EH (cell line): ENCODE results near the gene KRT33B.
"Not testable (repeated sequence)": the region's sequence is repeated elsewhere in the genome, so short reads cannot be mapped to it uniquely, and the experiment has no call there.

Experiments used
- DNase-seq: peaks from one replicate; pipeline ENCODE4 v3.0.0-alpha.2; 2015; ENCODE audit warnings: low read depth

The KRT33B gene

DNA sequence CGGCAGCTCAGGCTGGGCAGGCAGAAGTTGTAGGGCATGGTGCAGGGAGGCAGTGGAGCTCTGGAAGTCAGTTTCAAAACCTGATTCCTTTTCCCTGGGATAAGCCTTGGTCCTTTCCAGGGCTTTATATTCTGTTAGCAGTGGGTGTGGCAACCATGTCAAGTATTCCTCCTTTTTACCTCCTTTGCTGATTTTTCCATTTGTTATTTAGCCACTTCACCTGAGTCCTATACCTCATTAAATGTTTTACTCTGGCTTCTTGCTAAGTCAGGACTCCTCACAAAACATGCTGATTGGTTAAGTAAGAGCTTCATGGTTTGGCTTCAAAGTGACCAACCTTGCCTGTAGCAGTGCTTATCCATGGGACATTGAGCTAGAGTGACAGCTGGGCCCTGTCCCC lies at the start of gene KRT33B:
KRT33B (minus strand) TSS at position 101 of the 400 bp plus-strand sequence; CDS start at position 38, 63 bp downstream.
- no peak for DNase-seq

DNA sequence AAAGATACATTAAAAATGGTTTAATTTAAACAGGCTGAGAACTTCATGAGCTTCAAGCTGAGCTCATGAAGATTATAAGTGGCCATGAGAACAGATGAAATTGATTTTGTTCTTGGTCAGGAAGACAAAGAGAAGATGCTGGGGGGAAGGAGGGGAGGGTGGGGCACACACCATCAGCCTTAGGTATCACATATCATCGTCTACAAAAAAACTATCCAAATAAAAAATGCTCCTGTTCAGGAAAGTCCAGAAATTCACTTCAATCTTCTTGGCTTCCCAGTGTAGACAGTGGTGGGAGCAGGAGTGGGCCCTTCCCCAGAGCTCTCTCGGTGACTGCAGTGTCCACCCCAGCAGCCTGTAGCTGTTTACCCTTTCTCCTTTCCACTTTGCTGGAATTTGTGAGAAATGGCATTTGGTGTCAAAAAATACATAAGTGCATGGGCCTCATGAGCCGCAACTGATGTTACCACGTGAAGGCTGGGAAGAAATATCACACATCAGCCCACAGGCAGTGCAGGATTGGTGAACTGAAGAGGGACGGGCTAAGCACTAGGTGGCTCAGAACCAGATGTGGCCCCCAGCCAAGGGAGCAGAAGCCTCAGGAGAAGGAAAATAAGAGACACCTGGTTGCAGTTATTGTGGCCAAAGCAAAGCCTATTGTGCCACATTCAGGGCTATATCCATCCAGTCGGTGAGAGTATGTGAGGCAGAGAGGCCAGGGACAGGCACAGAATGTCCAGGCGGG lies 48.7 kb upstream of the KRT33B start:
- DNase-seq: no peak

DNA sequence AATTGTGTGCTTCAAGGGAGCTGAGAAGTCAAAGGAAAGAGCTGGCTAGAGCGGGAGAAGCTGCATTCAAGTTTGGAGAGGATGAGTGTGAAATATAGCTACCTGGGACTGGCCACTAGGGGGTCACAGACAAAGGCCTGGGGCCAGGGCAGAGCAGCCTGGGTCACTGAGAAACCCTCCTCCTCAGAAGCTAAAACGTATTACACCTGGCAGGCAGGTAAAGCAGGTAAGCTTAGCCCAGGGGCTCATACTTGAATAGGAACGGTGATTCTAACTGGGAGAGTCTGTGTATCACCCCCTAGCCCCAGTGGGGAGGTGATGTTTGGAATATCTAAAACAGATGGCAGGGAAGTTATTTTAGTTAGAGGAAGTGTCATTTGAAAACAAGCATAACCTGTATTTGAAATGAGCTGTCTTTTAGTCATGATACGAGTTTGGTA lies 48.0 kb upstream of the KRT33B start:
- peak; percentile 45 for DNase-seq

DNA sequence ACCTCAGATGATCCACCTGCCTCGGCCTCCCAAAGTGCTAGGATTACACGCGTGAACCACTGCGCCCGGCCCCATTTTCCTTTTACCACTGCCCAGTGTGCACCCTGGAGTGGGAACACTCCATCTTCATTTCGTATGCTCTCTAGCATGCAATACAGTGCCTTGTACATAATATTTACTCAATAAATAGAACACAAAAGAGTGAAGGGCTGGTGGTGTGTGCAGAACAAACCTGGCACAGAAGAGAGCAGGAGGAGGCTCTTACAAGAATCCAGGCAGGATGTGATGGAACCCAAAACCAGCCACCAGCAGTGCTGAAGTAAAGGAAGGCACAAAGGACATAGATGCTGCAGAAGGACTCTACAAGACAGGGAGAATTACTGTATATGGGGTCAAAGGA lies 47.5 kb upstream of the KRT33B start:
- no peak for DNase-seq

DNA sequence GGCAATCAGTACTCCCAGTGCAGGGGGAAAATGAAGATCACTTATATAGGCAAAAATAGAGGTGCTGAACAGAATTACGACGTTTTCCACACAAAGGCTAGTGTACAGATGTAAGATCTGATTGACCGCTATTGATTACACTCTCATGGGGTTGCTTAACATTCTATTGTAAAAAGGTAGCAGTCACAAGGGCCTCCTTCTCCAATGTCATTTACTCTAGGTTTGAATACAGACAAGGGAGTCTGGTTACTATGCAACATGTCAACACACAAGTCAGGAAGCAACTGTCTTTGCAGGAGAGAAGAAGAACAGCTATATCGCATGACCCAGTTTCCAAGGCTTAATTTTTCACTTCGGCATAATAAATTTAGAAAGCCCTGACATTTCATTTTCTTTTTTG lies 46.9 kb upstream of the KRT33B start:
- peak; percentile 25 for DNase-seq

DNA sequence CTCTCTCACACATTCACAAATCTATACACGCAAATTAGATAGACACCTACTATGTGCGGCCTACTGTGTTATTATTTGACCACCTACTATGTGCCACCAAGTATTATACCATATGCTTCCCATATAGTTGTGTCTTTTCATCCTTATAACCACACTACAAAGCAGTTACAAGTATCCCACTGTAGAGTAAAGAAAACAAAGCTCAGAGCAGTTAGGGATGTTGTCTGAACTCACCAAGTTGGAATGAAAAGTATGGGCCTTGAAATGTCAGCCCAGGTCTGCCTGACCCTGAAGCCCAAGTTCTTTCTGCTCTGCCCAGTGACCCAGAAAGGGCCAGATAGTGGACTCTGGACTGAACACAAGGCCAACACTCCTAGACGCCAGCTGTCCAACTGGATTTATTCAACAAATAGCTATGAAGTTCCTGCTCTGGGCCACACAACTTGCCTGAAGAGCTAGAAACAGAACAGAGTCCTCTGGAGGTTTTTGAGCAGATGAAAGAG lies 46.3 kb upstream of the KRT33B start:
- peak; percentile 88 for DNase-seq

DNA sequence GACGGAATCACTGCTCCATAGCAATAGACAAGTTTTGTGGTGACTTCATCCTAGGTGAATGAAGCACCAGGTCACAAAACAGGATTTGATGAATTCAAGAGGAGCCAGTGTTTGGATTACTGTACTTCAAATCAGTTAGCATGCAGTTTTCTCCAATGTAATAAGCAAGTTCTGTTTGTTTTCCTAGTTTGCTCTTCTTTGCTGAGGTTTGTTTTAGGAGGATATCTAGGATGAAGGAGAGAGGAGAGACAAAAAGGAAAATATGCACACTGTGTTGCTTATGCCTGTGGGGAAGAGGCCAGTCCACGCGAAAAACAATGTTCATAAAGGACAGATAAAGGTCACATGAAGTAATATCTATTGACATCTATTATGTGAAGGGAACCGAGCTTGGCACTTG lies 45.8 kb upstream of the KRT33B start:
- no peak for DNase-seq

DNA sequence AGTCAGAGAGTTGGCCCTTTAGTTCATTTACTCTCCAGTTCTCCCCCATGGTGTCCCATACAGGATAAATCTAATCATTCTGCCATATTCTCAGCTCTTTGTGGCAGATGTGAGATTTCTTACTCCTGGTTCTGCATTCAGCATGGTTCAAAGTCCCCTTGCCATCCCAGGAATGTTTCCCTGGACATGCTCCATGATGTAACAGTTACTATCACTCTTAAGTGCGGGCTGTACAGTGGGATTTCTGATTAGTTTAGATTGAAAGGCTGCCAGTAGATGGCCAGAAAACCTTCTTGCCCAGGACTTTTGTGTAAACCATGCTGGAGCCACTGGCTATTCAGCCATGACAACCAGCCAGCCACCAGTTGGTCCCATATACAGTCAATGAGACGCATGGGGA lies 44.4 kb upstream of the KRT33B start:
- no peak for DNase-seq

DNA sequence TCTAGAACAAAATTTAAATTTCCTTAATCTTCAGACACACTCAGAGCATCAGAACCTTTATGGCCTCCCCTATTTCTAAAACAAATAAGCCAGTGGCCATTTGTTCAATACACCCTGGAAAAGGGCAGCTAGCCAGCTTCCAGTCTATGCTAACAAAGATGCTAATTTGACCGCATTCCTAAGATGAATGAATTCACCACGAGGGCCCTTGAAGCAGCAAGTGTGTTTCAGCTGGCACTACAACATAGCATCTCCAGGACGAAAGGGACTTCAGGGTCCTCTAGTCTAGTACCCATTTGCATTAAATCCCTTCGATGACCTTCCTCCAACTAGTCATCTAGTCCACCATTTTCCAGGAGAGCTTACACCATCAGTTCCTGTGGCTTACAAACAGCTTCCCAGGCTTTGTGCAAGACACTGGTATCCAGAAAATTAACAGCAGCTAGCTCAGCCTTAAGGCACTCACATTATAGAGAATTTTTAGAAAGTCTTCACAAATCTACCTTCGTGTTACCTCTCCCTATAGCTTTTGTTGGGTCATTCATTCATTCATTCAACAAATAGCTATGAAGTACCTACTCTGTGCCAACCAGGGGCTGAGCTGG lies 43.8 kb upstream of the KRT33B start:
- peak; percentile 66 for DNase-seq

DNA sequence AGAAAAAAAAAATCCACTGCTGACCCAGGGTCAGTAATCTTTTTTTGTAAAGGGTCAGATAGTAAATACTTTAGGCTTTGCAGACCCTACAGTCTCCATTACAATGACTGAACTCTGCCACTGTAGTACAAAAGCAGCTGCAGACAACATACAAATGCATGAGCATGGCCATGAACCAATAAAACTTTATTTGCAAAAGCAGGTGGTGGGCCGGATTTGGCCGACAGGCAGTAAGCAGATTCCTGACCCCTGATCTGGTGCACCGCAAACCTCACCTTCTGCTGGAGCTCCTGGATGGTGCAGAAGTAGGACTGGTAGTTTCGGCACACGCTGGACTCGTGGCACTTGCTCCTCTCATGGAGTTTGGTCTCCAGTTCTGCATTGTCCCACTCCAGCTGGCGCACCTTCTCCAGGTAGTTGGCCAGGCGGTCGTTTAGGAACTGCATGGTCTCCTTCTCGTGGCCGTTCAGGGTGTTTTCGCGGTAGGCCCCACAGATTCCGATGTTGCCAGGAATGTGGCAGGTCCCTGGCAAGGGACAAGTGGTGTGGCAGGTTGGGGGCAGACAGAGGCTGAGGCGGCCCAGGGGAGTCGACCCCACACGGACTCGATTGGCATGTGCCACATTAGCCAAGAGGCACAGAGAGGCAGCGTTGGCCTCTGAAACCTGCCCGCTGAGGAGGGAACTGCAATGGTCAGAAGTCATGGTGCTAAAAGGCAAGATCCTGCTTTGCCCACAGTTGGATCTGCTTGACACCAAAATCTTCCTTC lies 41.6 kb upstream of the KRT33B start:
- DNase-seq: no peak

DNA sequence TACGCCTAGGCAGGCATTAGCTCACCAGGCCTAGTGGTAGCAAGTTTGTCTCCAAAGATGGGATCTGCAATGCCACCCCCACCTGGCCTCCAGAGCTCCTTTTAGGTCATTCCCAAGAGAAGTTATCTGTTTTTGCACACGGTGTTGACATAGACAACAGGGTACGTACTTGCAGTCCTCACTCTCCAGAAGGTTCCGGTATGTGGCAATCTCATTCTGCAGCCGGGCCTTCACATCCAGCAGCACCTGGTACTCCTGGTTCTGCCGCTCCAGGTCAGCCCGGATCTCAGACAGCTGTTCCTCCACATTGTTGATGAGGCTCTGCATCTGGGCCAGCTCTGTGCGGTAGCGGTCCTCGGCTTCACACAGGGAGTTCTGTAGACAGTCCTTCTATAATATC lies 37.6 kb upstream of the KRT33B start:
- no peak for DNase-seq

DNA sequence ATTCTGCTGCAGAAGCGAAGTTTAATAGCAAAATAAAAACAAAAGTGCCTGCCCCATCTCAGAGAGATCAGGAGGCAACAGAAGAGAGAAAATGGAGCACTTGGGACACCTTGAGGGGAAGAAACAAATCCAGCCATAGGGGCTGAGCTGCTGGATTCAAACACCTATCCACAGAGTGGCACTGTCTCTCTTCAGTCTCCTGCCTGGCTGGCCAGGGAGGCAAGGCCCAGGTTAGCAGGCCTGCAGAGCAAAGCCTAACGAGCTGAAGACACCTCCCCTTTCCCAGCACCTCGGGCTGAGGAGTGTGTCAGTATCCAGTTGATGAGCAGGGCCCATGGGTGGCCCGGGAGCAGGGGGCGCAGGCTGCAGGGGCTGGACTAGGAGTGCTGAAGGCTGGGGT lies 36.6 kb upstream of the KRT33B start:
- DNase-seq: peak; percentile 41

DNA sequence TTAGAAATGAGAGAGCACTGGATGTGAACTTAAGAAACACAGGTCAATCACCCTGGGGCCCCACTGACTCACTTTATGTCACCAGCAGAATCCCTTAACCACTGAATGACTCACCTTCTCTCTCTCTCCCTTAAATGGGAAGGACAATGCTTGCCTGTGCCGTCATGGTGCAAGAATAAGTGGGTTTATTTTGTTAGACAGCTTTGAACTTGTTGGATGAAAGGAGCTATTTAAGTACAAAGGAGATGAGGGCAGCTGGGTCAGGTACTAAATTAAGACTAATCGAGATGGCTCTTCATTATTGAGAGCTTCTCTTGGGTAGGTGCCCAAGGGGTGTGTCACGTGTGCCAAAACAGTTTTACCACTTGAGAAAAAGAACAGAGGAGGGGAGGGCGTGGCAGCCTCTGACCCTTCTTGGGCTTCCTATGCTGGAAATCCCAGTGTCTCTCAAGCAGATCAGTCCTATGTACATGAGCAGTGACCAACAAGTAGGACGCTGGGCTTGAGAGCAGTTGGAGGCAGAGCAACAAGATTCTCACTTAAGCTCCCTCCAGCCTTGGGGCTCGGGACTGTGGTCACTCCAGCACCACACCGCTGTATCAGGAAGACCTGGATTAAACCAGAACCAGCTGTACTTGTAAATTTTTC lies 34.5 kb upstream of the KRT33B start:
- DNase-seq: peak; percentile 99

DNA sequence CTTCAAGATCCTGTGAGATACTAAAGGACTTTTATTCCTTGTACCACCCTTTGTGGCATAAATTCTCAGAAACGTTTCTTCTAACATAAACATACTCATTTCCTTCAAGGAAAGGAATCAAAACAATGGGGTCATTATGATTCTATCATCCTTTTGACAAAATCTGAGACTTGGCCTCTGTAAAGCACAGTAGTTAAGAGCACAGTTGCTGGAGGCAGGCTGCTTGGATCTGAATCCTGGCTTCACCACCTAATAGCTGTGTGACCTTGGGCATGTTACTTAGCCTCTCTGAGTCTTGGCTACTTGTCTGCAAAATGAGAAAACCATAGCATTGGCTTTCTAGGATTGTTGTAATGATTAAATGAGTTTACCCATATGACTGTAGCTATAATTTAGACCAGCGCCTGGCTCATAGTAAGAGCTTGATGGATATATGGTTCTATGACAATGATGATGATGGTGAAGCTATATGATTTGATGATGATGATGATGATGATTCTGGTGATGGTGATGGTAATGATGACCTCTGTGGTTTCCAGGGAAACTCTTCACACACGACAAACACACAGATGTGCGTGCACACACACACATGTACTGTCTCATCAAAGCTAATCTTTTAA lies 33.9 kb upstream of the KRT33B start:
- peak; percentile 79 for DNase-seq

DNA sequence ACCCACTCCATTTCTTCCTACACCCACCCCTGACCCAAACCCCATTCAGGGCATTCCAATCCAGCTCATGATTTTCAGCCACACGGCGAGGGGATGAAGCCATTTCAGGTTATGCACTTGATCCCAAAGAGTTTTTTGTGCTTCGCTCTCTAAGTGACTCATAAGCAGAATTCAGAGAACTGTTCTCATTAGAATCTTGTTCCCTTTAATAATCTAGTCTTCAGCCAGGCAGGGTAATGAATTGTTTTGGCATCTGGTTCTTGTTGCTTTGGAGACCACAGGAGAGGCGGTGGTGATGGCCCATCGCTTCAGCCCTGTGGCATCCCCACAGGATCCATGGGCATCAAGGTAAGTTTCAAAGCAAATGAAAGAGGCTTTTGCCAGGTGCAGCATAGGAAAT lies 32.5 kb upstream of the KRT33B start:
- DNase-seq: peak; percentile 79

DNA sequence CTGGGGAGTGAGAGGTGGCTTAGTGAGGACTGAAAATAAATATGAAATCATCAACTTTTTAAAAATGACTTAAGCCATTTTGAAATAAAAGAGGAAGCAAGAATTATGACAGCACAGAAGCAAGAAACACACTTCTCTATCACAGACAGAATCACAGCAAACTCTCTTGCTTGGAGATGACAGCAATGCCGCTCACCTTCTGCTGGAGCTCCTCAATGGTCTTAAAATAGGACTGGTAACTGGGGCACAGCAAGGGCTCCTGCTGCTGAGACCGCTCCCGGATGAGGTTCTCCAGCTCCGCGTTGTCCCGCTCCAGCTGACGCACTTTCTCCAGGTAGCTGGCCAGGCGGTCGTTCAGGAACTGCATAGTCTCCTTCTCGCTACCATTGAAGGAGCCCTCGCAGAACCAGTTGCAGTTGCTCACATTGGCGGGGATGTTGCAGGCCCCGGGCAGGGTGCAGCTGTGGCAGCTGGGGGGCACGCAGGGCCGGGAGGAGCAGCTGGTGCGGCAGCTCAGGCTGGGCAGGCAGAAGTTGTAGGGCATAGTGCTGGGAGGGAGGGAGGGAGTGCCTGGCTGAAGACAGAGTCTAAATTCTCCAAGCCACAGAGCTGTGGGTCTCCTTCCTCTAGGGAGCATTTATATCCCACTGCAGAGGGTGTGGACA lies 27.5 kb upstream of the KRT33B start, which contains the start of gene KRT31:
KRT31 (minus strand) TSS at position 613 of the 665 bp plus-strand sequence; CDS start at position 544, 69 bp downstream.
- no peak for DNase-seq

DNA sequence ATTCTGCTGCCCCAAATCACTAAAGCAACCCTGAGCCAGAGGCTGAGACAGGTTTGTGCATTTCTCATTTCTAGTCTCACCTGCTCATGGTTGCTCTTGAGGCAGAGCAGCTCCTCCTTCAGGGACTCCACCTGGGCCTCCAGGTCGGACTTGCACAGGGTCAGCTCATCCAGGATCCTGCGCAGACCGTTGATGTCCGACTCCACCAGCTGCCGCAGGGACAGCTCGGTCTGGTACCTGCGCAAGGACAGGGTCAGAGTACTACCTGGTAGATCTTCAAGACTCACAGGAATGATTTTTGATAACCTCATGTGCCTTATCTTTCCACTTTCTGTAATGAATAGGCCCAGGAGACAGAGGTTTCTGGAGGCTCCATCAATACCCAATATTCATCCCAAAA lies 26.7 kb upstream of the KRT33B start:
- DNase-seq: no peak

DNA sequence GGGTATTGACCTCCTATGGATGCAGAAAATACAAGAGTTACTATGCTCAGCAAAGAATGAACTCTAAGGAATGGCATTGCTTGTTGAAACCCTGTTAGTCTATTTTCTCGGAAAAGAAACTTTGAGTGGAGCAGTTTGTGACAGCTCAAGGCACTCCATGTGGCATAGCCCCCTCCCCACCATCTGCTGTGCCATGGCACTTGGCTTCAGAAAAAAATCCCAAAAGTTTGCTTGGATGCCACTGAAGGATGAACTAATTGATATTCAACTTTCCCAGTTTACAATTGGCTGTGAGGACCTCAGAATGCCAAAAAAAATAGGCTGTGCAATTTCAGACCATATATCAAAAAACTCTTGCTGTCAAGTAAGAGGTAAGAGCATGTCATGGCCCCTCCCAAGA lies 26.0 kb upstream of the KRT33B start:
- no peak for DNase-seq

DNA sequence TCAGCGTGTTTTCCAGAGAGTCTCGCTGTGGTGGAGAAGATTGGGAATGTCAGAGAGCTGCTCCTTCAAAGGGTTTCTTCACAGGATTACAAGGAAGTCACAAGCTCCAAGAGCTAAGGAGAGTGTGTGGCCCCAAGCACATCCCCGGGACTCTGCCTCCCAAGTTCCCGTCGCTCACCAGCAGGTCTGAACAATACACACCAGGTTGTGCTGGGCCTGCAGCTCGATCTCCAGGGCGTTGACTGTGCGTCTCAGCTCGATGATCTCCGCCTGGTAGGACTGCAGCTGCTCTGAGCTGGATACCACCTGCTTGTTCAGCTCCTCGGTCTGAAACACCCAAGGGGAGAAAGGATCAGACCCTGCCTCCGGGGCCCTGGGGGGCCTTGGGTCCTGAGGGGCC lies 25.4 kb upstream of the KRT33B start:
- not testable (repeated sequence) for DNase-seq

DNA sequence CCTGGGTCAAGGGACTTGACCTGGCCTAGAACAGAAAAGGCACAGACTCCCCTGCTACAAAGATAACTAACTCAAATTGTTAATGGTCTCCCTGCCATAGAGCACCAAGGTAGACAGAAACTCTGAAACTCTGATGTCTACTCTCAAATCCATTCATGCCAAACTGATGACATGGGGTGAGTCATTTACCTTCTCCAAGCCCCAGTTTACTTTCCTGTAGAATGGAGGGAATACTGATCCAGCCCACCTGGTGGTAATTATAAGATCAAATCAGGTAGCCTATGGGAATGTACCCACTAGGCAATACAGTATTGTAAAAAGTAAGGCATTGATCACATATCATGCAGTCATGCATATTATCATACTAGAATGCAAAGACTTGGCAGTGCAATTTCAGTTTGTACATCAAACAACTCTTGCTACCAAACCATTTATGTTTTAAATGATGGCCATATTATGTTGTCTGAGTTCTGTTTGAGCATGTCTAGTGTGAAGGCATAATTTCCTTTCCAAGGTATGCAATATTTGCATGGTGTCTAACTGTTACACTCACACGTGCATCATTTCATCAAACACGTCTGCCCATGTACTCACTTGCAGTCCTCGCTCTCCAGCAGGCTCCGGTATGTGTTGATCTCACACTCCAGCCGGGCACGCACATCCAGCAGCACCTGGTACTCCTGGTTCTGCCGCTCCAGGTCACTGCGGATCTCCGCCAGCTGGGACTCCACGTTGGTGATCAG lies 24.8 kb upstream of the KRT33B start:
- no peak for DNase-seq
